Thoracic aorta (tissue), 2 donors: ENCODE results near the gene AKAP8L. TPM values are rescaled to one million over a fixed set of nuclear protein-coding genes. Genes with fewer than 3 reads are reported as not detected.

ENCODE experiments used
- ATAC-seq: fragments of 150-250 bp; one replicate; pipeline ENCODE4 v1.8.0; 2017; ENCODE audit warnings: low read depth; ENCODE audit not compliant: insufficient number of reproducible peaks, low FRiP score
- DNase-seq: peaks from one replicate; pipeline ENCODE4 v3.0.0-alpha.2; 2020; ENCODE audit warnings: low spot score
- H3K27ac ChIP-seq, 2 donors: fragments of 200-600 bp; sonication (generic); 1 replicate in 1 of 2; 2 replicates in 1 of 2; pipeline ENCODE4 v1.5.1; 2016; ENCODE audit warnings: mild to moderate bottlenecking in 2 of 2, moderate library complexity in 2 of 2
- H3K27me3 ChIP-seq: fragments of 200-600 bp; sonication (generic); replicated peaks from 2 replicates; pipeline ENCODE4 v1.6.0; 2016; ENCODE audit warnings: mild to moderate bottlenecking; ENCODE audit not compliant: insufficient read depth
- H3K36me3 ChIP-seq: fragments of 200-600 bp; sonication (generic); one replicate; pipeline ENCODE4 v1.5.1; 2016
- H3K4me1 ChIP-seq, 2 donors: fragments of 200-600 bp; sonication (generic); 1 replicate in 1 of 2; 2 replicates in 1 of 2; pipeline versions ENCODE4 v1.5.1 to v1.6.0; 2016; ENCODE audit warnings: low read depth in 2 of 2, mild to moderate bottlenecking in 1 of 2; ENCODE audit not compliant: control insufficient read depth in 1 of 2
- H3K4me3 ChIP-seq: fragments of 200-600 bp; sonication (generic); 2 replicates; pipeline ENCODE4 v1.5.1; 2016; ENCODE audit warnings: mild to moderate bottlenecking
- H3K9me3 ChIP-seq: fragments of 200-600 bp; sonication (generic); 2 replicates; pipeline ENCODE4 v1.5.1; 2016
- CTCF ChIP-seq: fragments of 200-600 bp; sonication (generic); IDR thresholded peaks from one replicate; pipeline ENCODE4 v1.5.1; 2019; ENCODE audit warnings: antibody characterized with exemption
- total RNA-seq, 2 donors: library from RNA; depleted of rRNA; stranded (reverse); fragments of >200 nt; gene quantifications; one replicate each; pipeline versions ENCODE4 v1.1.0 to v1.2.3, GENCODE V29; 2016

The AKAP8L gene
- total RNA-seq, 2 donors from 2014 or later: 163 to 247 TPM

GRCh38 chr19:15371119-15371518 is 47.7 kb downstream of the AKAP8L start:
- TF ChIP-seq CTCF: no peak
- Histone ChIP-seq H3K36me3 (peaks cover 69% of the 10 kb centered on the region), H3K27ac (no peak overlapping the region), H3K27me3 (no peaks in the 10 kb centered on the region), H3K4me3 (no peak overlapping the region), H3K4me1 (peaks cover 13 to 30% of the 10 kb centered on the region in 2 donors), H3K9me3 (no peaks in the 10 kb centered on the region)
- no peak for ATAC-seq
- DNase-seq: no peak

GRCh38 chr19:15369594-15369891 is 49.2 kb downstream of the AKAP8L start:
- Histone ChIP-seq H3K9me3 (no peaks in the 10 kb centered on the region), H3K36me3 (peaks cover 80% of the 10 kb centered on the region), H3K27ac (no peak overlapping the region), H3K27me3 (no peaks in the 10 kb centered on the region), H3K4me1 (peaks cover 7 to 14% of the 10 kb centered on the region in 2 donors), H3K4me3 (no peak overlapping the region)
- no peak for ATAC-seq
- no peak for DNase-seq
- TF ChIP-seq CTCF: no peak

GRCh38 chr19:15368798-15369593 is 49.8 kb downstream of the AKAP8L start:
- H3K9me3 ChIP-seq: no peaks in the 10 kb centered on the region
- ATAC-seq: no peak
- no peak for DNase-seq
- H3K27ac ChIP-seq: no peak overlapping the region
- no peak for TF ChIP-seq CTCF
- H3K36me3 ChIP-seq: peaks cover 80% of the 10 kb centered on the region
- H3K4me1 ChIP-seq: peaks cover 1 to 9% of the 10 kb centered on the region in 2 donors
- H3K27me3 ChIP-seq: no peaks in the 10 kb centered on the region
- no peak overlapping the region for H3K4me3 ChIP-seq

GRCh38 chr19:15368051-15368632 is 50.6 kb downstream of the AKAP8L start:
- H3K4me3 ChIP-seq: no peak overlapping the region
- no peaks in the 10 kb centered on the region for H3K27me3 ChIP-seq
- H3K4me1 ChIP-seq: peaks cover 0 to under 1% of the 10 kb centered on the region in 2 donors
- peaks cover 75% of the 10 kb centered on the region for H3K36me3 ChIP-seq
- no peak for TF ChIP-seq CTCF
- ATAC-seq: no peak
- DNase-seq: no peak
- H3K27ac ChIP-seq: no peak overlapping the region
- no peaks in the 10 kb centered on the region for H3K9me3 ChIP-seq

- peaks cover 68% of the 10 kb centered on the region for H3K36me3 ChIP-seq
- H3K4me3 ChIP-seq: no peak overlapping the region
- H3K9me3 ChIP-seq: no peaks in the 10 kb centered on the region
- no peak for TF ChIP-seq CTCF
- no peak for DNase-seq
- no peak overlapping the region for H3K27ac ChIP-seq
- H3K4me1 ChIP-seq: no peaks in the 10 kb centered on the region
- no peak for ATAC-seq
- no peaks in the 10 kb centered on the region for H3K27me3 ChIP-seq
These were observed 51.3 kb downstream of the AKAP8L start for GRCh38 chr19:15367439-15367838.
